ENCODE results near the gene HSF2. TPM values are rescaled to one million over a fixed set of nuclear protein-coding genes. Genes with fewer than 3 reads are reported as not detected.

The HSF2 gene
- total and polyA plus RNA-seq, 2 donors (not counting 1 experiment from before 2014, with no cell fraction given) = 30.0 to 31.5 TPM

GRCh38 chr6:122445274-122445673, 45.8 kb downstream of the HSF2 start:
- Histone ChIP-seq H3K27me3 (ENCODE audit: control insufficient read depth, insufficient read depth, low read length) (no peaks in the 10 kb centered on the region), H3K36me3 (ENCODE audit: control insufficient read depth, insufficient read depth, low read length) (peaks cover 1% of the 10 kb centered on the region), H3K4me2 (ENCODE audit: extremely low read depth, insufficient read depth, low read length) (no peak overlapping the region), H3K4me1 (ENCODE audit: control insufficient read depth, extremely low read depth, insufficient read depth, low read length) (no peaks in the 10 kb centered on the region), H3K9me3 (ENCODE audit: control insufficient read depth, insufficient read depth, low read depth, low read length) (no peaks in the 10 kb centered on the region), H2AFZ (ENCODE audit: low read length) (no peak overlapping the region), H3K4me3 (replicated peaks in 1 of 4; ENCODE audit: control extremely low read depth in 1 of 4, insufficient read depth in 1 of 4, low read depth in 3 of 4, low read length in 4 of 4) (no peak overlapping the region), H3K79me2 (ENCODE audit: control insufficient read depth, insufficient read depth, low read length) (no peaks in the 10 kb centered on the region), H3K27ac (ENCODE audit: insufficient read depth, low read length) (no peak overlapping the region), H4K20me1 (ENCODE audit: control insufficient read depth, extremely low read depth, insufficient read depth, low read length) (no peaks in the 10 kb centered on the region), H3K9ac (ENCODE audit: insufficient read depth, low read length) (no peak overlapping the region)
- DNase-seq (ENCODE audit: low read depth in 2 of 2) = no peak
- TF ChIP-seq EZH2 (IDR thresholded peaks at IDR 0.05; ENCODE audit: low read length, missing control alignments) (no peak), CTCF (conservative IDR thresholded peaks at IDR 0.05 in 1 of 2, IDR thresholded peaks at IDR 0.05 in 1 of 2; ENCODE audit: low read depth in 1 of 2, low read length in 2 of 2) (no peak)

GRCh38 chr6:122449069-122449468, 49.6 kb downstream of the HSF2 start:
- H3K4me1 ChIP-seq (ENCODE audit: control insufficient read depth, extremely low read depth, insufficient read depth, low read length) = no peaks in the 10 kb centered on the region
- no peaks in the 10 kb centered on the region for H3K79me2 ChIP-seq (ENCODE audit: control insufficient read depth, insufficient read depth, low read length)
- H3K36me3 ChIP-seq (ENCODE audit: control insufficient read depth, insufficient read depth, low read length) = peaks cover 8% of the 10 kb centered on the region
- DNase-seq (ENCODE audit: low read depth in 2 of 2) = no peak
- H4K20me1 ChIP-seq (ENCODE audit: control insufficient read depth, extremely low read depth, insufficient read depth, low read length) = no peaks in the 10 kb centered on the region
- no peaks in the 10 kb centered on the region for H3K9me3 ChIP-seq (ENCODE audit: control insufficient read depth, insufficient read depth, low read depth, low read length)
- H2AFZ ChIP-seq (ENCODE audit: low read length) = no peak overlapping the region
- no peak for TF ChIP-seq CTCF (conservative IDR thresholded peaks at IDR 0.05 in 1 of 2, IDR thresholded peaks at IDR 0.05 in 1 of 2; ENCODE audit: low read depth in 1 of 2, low read length in 2 of 2)
- TF ChIP-seq EZH2 (IDR thresholded peaks at IDR 0.05; ENCODE audit: low read length, missing control alignments) = no peak
- H3K9ac ChIP-seq (ENCODE audit: insufficient read depth, low read length) = no peak overlapping the region
- H3K4me2 ChIP-seq (ENCODE audit: extremely low read depth, insufficient read depth, low read length) = no peak overlapping the region
- no peak overlapping the region for H3K27ac ChIP-seq (ENCODE audit: insufficient read depth, low read length)
- H3K27me3 ChIP-seq (ENCODE audit: control insufficient read depth, insufficient read depth, low read length) = no peaks in the 10 kb centered on the region
- H3K4me3 ChIP-seq (replicated peaks in 1 of 4; ENCODE audit: control extremely low read depth in 1 of 4, insufficient read depth in 1 of 4, low read depth in 3 of 4, low read length in 4 of 4) = no peak overlapping the region

- no peaks in the 10 kb centered on the region for H3K27me3 ChIP-seq (ENCODE audit: control insufficient read depth, insufficient read depth, low read length)
- H3K4me1 ChIP-seq (ENCODE audit: control insufficient read depth, extremely low read depth, insufficient read depth, low read length) = no peaks in the 10 kb centered on the region
- H2AFZ ChIP-seq (ENCODE audit: low read length) = no peak overlapping the region
- H3K9ac ChIP-seq (ENCODE audit: insufficient read depth, low read length) = no peak overlapping the region
- no peak overlapping the region for H3K4me3 ChIP-seq (replicated peaks in 1 of 4; ENCODE audit: control extremely low read depth in 1 of 4, insufficient read depth in 1 of 4, low read depth in 3 of 4, low read length in 4 of 4)
- H4K20me1 ChIP-seq (ENCODE audit: control insufficient read depth, extremely low read depth, insufficient read depth, low read length) = no peaks in the 10 kb centered on the region
- H3K79me2 ChIP-seq (ENCODE audit: control insufficient read depth, insufficient read depth, low read length) = peaks cover 6% of the 10 kb centered on the region
- TF ChIP-seq CTCF (conservative IDR thresholded peaks at IDR 0.05 in 1 of 2, IDR thresholded peaks at IDR 0.05 in 1 of 2; ENCODE audit: low read depth in 1 of 2, low read length in 2 of 2) = no peak
- no peak for TF ChIP-seq EZH2 (IDR thresholded peaks at IDR 0.05; ENCODE audit: low read length, missing control alignments)
- peaks cover 9% of the 10 kb centered on the region for H3K36me3 ChIP-seq (ENCODE audit: control insufficient read depth, insufficient read depth, low read length)
- H3K9me3 ChIP-seq (ENCODE audit: control insufficient read depth, insufficient read depth, low read depth, low read length) = no peaks in the 10 kb centered on the region
- H3K27ac ChIP-seq (ENCODE audit: insufficient read depth, low read length) = no peak overlapping the region
- no peak for DNase-seq (ENCODE audit: low read depth in 2 of 2)
- no peak overlapping the region for H3K4me2 ChIP-seq (ENCODE audit: extremely low read depth, insufficient read depth, low read length)
These were observed 53.1 kb downstream of the HSF2 start for GRCh38 chr6:122452509-122452908.

Data from fibroblast of lung (primary cell).